ENCODE measurements around the gene ITGA2.

- TF ChIP-seq CTCF (IDR thresholded peaks at IDR 0.05; ENCODE audit: poor library complexity) (no peak), EZH2phosphoT487 (IDR thresholded peaks at IDR 0.05; ENCODE audit: low read depth, severe bottlenecking, unreplicated experiment) (no peak)
Measured at GRCh38 chr5:52947208-52947607, 41.9 kb upstream of the ITGA2 start.
